HG02623 (cell line): ENCODE measurements around the gene ADIPOR1.

Source experiments
- ATAC-seq: cut with Tn5 transposase; IDR thresholded peaks from one replicate; pipeline ENCODE4 v1.9.1; 2021; ENCODE audit warnings: moderate library complexity; ENCODE audit not compliant: unreplicated experiment

ADIPOR1 gene

DNA sequence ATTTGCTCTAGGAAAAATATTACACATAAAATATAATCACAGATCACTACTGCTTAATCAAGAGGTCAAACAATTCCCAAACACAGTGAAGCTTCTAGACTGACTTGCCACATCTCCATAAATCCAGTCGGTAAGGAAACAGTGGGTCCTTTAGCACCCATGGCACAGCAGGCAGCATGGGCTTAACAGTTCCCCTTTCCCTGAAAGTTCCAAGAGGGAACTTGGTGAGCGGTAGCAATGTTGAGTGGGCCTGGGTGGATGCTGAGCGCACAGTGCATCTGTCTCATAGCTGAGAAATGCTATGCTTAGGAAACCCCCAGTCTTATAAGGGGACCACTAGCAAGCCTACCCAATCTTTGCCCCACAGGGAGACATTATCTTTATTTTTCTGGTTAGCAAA is 16.7 kb upstream of the ADIPOR1 start:
- no peak for ATAC-seq

DNA sequence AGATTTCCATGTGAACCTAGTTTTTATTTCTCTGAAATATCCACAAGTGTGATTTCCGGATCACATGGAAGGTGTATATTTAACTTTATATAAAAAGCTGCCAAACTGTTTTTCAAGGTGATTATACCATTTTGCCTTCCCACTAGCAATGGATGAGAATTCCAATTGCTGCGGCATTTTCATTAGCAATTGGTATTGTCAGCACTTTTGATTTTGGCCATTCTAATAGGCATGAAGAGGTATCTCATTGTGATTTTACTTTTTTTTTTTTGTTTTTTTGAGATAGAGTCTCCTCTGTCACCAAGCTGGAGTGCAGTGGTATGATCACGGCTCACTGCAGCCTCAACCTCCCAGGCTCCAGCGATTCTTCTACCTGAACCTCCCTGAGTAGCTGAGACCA is 13.9 kb upstream of the ADIPOR1 start:
- no peak for ATAC-seq

DNA sequence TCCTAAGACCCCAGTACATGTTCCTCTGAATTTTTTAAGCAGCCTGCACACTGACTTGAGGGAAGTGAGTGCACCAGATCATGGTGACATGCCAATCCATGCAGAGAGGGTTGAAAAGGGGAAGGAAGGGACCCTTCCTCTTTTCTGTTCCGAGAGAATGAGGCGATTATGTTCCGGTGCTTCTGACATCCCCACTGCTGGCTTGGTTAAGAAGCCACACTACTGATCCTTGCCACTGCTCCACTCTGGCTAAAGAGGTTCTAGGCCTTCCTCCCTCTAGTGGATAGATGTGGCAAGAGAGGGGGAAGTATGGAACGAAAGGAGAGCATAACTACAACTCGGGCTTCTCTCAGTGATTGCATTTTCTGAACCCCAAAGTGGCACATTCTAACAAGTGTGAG is 10.8 kb upstream of the ADIPOR1 start:
- ATAC-seq: no peak

DNA sequence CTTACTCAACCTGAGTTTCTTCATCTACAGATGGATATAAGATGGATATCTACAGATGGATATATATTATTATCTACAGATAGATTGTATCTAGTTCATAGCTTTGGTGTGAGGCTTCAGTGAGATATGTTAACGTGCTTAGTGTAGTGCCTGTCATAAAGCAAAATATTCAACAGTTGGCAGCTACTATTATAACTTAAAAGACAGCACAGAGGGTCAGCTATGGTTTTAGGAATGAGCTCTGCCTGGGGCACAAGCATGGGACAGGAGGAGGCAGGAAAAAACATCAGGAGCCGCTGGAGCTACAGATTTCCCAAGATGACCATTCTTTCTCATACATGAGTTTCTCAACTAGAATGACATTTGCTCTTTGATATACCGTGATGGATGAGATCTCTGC is 10.2 kb upstream of the ADIPOR1 start:
- ATAC-seq: no peak

DNA sequence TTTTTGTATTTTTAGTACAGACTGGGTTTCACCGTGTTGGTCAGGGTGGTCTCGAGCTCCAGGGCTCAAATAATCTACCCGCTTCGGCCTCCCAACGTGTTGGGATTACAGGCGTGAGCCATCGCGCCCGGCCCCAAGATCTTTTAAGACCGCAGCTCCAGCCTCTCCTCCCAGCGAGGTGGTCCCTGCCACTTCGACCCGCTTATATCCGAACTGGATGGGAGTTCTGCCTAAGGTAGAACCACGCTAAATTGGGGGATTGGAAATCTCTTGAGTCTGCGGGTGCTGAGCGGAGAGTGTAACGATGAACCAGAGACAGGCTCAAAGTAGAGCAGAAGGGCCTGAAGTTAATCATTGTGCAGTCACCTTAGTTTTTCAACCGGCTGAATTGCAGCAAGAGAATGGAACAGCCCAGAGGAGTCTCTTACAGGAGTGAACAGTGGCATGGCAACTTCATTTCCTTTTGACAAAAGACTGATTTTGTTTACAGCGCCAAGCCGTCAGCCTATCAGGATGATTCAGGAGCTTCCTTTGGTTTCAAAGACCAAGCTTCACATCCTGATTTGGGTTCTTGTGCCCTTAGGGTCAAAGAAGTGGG is 9.7 kb upstream of the ADIPOR1 start:
- ATAC-seq: no peak

DNA sequence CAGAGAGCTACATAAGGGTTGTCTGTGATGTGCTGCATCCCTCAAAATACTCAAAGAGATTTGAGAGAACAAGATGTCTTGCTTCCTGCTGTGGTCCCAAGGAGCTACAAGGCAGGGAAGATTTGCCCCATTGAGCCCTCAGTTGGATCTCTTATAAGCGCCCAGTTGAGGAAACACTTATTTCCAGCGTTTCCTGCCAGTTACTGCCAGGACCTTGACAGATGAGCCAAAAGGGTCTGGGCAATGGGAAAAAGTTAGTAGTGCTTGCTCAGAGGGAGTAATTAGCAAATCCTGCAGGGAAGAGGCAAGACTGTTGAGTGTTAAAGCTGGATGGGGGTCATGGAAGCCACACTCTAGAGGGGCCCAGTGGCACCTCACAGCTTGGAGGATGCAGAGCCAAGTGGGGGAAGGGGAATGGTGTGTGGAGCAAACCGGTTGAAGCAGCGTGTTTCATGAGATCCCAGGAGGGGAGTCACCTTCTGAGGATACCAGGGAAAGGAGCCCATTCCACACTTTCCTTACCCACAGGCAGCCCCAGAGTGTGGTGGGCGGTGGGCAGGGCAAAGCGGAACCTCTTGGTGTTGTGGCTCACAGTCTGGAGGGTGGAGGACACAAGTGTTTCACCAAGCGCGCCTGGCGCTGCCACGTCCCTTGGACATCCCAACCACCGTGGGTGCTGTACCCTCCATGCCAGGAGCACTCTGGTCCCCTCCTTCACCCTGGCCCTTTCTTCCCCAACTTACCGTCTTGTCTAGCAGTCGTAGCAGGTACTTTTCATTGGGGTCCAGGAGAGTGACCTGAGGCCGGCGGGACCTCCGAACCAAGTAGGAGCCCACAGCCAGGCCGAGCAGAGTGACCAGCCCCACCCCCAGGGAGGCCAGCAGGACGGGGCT is 8.1 kb upstream of the ADIPOR1 start:
- no peak for ATAC-seq

DNA sequence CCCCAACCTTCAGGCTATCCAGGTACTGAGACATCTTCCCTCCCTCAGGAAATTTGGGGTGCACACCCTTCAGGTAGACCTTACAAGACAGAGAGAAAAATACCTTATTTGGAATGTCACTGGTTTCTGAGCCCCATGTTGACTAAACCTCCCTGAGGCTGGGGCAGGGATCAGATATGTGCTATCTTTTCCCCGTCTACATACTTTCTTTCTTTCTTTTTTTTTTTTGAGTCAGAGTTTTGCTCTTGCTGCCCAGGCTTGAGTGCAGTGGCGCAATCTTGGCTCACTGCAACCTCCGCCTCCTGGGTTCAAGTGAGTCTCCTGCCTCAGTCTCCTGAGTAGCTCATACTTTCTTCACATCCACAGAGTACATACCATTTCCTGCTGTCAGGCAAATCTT is 7.3 kb upstream of the ADIPOR1 start:
- no peak for ATAC-seq

DNA sequence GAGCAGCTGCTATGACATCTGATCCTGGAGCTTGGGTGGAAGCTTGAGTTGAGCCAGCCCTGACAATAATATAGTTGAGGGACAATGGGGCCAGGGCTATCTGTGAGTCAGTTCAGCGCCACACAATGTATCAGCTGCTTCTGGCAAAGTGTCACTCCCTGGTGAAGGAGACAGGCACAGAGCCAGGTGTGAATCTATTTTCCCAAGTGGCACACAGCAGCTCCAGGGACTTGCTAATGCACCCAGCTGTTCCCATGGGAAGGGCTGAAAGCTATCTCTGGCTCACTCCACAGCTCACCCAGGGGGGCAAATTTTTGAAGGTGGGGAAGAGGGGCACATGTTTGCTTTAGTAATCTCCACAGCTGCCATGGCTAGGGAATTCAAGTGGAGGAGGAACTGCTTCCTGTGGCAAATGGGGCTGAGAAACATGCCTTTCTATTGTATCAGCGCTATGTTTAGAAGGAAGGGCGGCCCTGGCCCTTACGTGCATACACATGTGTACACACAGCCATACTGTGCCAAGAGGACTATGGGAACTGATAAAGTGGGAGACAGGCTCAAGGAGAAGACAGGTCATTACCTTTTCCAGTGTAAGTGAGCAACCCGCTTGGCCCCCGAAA is 6.8 kb upstream of the ADIPOR1 start:
- ATAC-seq: no peak

DNA sequence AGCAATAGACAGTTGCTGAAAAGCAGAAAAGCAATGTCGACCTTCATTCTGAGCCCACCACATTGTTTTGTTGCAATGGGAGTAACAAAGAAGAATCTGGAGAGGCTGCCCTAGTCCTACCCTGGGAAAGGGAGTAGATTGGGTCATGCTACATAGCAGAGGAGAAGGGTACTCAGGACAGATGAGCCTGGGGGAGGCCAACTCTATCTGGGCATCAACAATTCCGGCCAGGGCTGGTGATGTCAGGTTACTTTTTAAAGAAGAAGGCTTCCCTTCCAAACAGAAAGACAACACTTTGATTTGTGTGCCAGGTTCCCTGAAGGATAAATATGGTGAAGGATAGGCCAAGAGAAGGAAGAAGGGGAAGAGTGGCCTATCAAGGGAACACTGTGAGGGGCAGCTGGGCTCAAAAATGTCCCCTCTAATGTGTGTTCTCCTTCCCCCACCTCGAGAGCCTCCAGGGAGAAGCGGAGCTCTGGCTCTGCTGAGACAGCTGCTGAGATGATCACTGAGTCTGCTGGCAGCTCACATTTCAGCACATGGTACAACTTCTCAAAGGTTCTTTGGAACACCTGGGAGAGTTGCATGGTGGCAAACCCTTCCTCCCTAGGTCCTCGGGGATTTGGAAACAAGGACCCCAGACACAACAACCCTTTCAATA is 3.2 kb upstream of the ADIPOR1 start:
- ATAC-seq: no peak

DNA sequence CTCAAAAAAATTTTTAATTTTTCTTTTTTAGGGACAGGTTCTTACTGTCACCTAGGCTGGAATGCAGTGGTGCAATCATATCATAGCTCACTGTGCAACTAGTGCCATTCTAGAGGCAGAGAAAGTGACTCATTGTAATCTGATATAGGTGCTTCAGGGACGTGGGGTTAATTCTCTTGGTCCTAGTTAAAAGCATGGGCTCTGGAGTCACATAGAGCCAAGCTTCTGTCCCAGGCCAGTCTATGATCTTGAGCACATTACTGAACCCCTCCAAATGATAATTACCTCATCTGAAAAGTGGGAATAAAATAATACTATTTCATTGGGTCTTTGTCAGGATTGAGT is 1.1 kb upstream of the ADIPOR1 start:
- ATAC-seq: no peak

DNA sequence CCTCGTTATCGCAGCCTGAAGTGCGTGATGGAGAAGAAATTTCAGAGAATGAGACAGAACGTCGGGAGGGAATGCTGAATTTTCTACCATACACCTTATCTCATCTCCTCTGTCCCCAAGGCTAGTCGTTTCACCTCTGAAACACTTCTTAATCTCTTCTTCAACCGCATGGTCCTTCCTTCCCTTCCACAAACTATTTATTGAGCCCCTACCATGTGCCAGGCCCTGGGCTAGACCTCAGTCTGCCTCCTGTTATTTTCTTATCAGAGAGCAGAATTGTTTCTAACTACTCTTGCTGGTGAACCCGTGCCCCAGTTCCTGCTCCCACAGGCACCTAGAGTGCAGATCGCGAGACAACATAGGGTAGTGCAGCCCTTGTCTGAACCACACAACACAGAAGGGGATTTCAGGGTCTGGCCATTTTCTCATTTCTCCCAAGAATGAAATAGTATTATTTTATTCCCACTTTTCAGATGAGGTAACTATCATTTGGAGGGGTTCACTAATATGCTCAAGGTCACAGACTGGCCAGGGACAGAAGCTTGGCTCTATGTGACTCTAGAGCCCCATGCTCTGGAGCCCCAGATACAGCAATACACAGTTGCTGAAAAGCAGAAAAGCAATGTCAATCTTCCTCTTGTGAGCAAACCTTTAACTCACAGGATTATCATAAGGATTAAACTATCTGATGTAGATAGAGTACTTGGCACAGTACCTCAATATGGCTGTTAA is 598 bp upstream of the ADIPOR1 start:
- ATAC-seq: no peak

DNA sequence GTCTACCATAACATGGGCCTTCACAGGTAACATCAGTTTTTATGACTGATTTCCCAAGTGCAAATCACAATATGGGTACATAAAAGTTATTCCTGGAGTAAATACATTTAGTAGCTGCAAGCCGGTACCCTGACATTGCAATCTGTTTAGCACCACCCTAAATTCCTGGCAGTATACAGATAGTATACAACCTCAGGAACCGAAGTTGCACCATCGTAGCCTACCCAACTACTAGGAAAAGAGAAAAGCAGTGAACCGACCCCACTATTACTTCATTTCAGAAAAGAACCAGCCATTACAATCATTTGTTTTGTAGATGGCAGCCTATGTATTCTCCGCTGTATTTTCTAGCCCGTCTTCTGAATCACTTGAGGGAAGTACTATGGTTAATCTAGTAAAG is 1.1 kb downstream of the ADIPOR1 start:
- ATAC-seq: no peak

DNA sequence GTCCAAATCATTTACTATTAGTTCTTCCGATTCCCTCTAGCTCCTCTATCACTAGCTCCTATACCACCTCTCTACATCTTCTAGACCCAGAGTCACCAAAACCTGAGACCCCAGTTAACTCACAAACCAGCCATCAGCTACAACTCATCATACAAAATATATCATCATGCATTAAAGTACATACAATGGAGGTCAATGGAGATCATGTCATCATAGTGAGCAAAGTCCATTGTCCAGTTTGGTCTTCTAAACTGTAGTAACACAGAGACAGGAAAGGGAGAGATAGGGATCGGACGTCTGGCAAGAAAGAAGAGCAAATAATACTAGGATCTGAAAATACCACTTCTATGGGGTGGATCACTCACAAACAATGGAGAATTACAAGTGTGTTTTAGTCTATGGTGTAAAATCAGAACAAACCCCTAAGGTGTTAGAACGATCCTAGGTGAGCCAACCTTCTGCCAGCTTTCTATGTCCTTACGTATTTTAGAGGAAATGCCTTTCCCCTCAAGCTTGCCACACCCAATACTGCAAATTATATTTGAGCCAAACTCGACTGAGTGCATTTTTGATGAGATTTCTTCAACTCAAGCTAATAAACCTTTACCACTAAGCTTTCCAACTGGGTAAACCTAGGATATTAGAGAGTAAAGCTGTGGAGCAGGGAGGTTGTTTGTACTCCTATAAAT is 3.9 kb downstream of the ADIPOR1 start:
- ATAC-seq: no peak

DNA sequence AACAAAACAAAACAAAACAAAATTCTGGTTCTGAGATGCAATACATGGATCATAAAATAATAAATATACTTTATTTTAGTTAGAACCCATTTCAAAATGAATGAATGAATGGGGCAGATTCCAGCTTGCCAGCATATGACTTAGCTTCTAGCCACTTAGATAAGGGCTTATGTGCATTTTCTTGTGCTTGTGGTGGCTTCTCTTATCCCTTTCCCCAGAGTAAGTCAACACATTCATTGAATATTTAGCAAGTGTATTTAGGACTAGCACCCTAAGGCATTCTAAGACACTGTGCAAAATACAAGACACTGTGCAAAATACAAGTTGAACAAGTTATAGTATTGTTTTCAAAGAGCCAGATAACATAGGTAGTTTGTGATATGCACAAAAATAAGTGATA is 4.7 kb downstream of the ADIPOR1 start:
- no peak for ATAC-seq

DNA sequence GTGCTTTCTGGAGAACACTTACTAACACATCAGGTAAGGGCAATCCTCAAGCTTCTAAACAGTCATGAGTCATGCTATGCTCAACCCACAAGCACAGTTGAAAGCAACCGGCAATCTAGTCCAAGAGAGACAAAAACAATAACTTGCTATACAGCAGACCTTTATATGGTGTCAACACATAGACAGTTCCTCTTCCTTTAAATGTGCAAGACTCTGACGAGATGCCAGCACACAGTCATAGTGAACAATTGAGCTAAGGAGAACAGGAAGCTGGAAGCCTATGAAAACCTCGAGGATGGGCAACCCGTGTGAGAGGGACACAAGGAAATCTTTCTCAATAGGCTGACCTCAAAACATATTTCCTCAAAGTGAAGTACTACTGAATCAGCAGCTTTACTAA is 5.3 kb downstream of the ADIPOR1 start:
- no peak for ATAC-seq

DNA sequence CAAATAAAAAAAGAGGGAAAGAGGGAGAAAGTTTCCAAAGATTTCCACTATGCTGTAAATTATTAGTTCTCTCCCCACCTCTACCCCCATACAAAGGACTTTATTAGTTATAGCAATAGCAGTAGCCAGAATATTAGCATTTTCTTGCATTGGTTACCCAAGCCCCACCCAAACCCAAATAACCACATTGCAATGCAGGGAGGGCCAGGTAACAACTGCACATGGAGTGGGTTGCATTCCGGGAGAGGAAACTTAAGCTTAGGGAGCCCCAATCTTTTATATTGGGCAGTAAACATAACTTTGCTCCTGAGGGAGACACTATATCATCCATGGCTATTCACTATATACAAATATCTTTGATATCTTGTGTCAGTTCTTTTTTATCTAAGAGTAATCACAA is 6.0 kb downstream of the ADIPOR1 start:
- ATAC-seq: no peak

DNA sequence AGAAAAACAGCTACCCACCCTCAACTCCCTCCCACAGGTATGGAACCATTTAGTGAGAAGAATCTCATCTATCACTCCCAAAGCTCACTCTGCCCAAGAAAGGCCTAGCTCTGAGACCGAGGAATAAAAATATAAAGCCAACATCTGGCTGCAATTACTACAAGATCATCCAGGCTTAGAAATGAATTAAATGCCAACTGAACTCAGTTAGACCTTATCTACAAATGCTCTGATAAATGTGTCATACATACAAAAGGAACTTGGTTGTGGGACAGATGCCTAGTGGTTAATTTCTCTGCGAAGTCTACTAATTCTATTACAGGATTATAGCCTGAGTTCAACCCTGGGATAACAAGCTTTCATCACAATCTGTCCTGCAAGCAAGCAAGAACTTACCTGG is 6.7 kb downstream of the ADIPOR1 start:
- no peak for ATAC-seq

DNA sequence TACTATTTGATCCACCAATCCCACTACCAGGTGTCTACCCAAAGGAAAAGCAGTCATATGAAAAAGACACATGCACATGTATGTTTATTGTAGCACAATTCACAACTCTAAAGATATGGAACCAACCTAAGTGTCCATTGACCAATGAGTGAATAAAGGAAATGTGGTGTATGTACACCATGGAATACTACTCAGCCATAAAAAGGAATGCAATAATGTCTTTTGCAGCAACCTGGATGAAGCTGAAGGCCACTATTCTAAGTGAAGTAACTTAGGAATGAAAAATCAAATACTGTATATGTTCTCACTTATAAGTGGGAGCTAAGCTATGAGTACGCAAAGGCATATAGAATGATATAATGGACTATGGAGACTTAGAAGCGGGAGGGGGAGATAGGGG is 12.6 kb downstream of the ADIPOR1 start:
- no peak for ATAC-seq

DNA sequence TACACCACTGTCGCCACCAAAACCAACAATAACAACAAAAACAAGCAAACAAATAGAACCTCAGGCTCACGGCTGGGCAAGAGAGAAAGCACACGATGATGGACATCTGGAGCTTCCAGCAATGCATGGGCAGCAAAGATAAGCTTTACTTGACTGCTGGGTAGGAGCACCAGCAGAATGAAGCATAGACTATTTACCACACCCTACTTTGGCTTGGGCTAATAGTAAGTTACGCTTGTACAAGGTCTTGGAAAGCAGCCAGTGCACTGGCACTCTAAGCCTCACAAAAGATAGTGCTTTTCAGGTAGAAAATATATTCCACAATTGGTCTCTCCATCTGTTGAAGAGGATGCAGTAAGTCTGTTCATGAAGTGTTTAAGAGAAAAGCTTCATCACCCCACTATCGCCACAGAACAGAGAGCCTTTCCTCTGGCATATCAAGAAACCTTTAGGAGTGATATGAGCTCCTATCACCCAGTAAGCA is 13.6 kb downstream of the ADIPOR1 start:
- no peak for ATAC-seq

DNA sequence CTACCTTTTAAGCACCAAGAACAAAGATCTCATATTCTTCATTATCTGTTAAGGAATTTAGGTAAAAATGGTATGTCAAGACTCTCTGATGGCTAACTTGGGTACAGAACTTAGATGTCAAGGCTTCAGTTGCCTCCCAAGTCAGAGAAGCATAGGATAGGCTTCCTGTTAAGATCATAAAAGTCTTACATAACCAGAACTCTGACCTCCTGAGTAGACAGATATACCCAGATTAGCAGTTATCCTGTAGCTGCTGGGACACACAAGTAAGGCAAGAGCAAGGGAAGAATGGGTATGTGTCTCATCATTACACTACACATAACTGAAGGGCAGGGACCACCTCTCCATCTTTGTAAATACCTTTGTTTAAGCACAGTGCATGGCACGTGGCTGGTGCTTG is 15.7 kb downstream of the ADIPOR1 start:
- no peak for ATAC-seq
